SK-N-SH treated with all-trans-retinoic acid at 6 μM for 48 hours (cell line): ENCODE measurements around the gene C14orf119.

Experiments used
- ATAC-seq: fragments of 200-7000 bp; cut with Tn5 transposase; 3 replicates; pipeline ENCODE4 v1.9.1; 2020; ENCODE audit warnings: mild to moderate bottlenecking, moderate library complexity
- ARNTL ChIP-seq: fragments of 450-650 bp; formaldehyde crosslinking; IDR thresholded peaks from 2 replicates; pipeline ENCODE4 v1.5.0; 2020; ENCODE audit warnings: low read depth, mild to moderate bottlenecking, moderate library complexity, borderline replicate concordance
- BACH2 ChIP-seq: fragments of 250-450 bp; sonication (Bioruptor Pico); IDR thresholded peaks from 2 replicates; pipeline ENCODE4 v1.9.0; 2021; ENCODE audit warnings: mild to moderate bottlenecking, borderline replicate concordance
- CSDC2 ChIP-seq: fragments of 250-450 bp; sonication (Bioruptor Pico); IDR thresholded peaks from 2 replicates; pipeline ENCODE4 v1.5.0; 2020; ENCODE audit warnings: mild to moderate bottlenecking, moderate library complexity
- CSRNP3 ChIP-seq: fragments of 250-450 bp; sonication (Bioruptor Pico); IDR thresholded peaks from 2 replicates; pipeline ENCODE4 v1.5.1; 2021; ENCODE audit warnings: mild to moderate bottlenecking, moderate library complexity
- ESRRG ChIP-seq: fragments of 250-450 bp; sonication (Bioruptor Pico); IDR thresholded peaks from 2 replicates; pipeline ENCODE4 v1.6.1; 2021; ENCODE audit warnings: mild to moderate bottlenecking
- GLIS3 ChIP-seq: fragments of 250-450 bp; sonication (Bioruptor Pico); IDR thresholded peaks from 2 replicates; pipeline ENCODE4 v1.5.0; 2020; ENCODE audit warnings: mild to moderate bottlenecking, moderate library complexity
- ISL1 ChIP-seq: fragments of 250-450 bp; sonication (Bioruptor Pico); IDR thresholded peaks from 2 replicates; pipeline ENCODE4 v2.1.2; 2022; ENCODE audit warnings: mild to moderate bottlenecking, moderate library complexity
- OSR1 ChIP-seq: fragments of 250-450 bp; sonication (Bioruptor Pico); IDR thresholded peaks from 2 replicates; pipeline ENCODE4 v1.8.0; 2022; ENCODE audit warnings: moderate library complexity, mild to moderate bottlenecking, inconsistent platforms
- POU6F1 ChIP-seq: fragments of 250-450 bp; sonication (Bioruptor Pico); IDR thresholded peaks from 2 replicates; pipeline ENCODE4 v1.8.0; 2021; ENCODE audit warnings: low read depth, mild to moderate bottlenecking, moderate library complexity, borderline replicate concordance
- PPARA ChIP-seq: fragments of 250-450 bp; sonication (Bioruptor Pico); IDR thresholded peaks from 2 replicates; pipeline ENCODE4 v1.5.0; 2020; ENCODE audit warnings: mild to moderate bottlenecking, borderline replicate concordance
- RARB ChIP-seq: fragments of 250-450 bp; sonication (Bioruptor Pico); IDR thresholded peaks from 2 replicates; pipeline ENCODE4 v1.8.0; 2021; ENCODE audit warnings: mild to moderate bottlenecking, moderate library complexity
- SNAI2 ChIP-seq: fragments of 250-450 bp; sonication (Bioruptor Pico); IDR thresholded peaks from 2 replicates; pipeline ENCODE4 v1.5.0; 2020; ENCODE audit warnings: mild to moderate bottlenecking, moderate library complexity
- TCF4 ChIP-seq: fragments of 250-450 bp; sonication (Bioruptor Pico); IDR thresholded peaks from 2 replicates; pipeline ENCODE4 v1.8.0; 2021; ENCODE audit warnings: mild to moderate bottlenecking, moderate library complexity, borderline replicate concordance
- TOX ChIP-seq: fragments of 250-450 bp; sonication (Bioruptor Pico); IDR thresholded peaks from 2 replicates; pipeline ENCODE4 v1.8.0; 2021; ENCODE audit warnings: mild to moderate bottlenecking, moderate library complexity, borderline replicate concordance
- TSHZ2 ChIP-seq: fragments of 250-450 bp; sonication (Bioruptor Pico); IDR thresholded peaks from 2 replicates; pipeline ENCODE4 v1.5.0; 2020; ENCODE audit warnings: mild to moderate bottlenecking, moderate library complexity
- ZC3H10 ChIP-seq: fragments of 250-450 bp; sonication (Bioruptor Pico); IDR thresholded peaks from 2 replicates; pipeline ENCODE4 v1.5.1; 2021; ENCODE audit warnings: mild to moderate bottlenecking, moderate library complexity
- ZFP3 ChIP-seq: fragments of 250-450 bp; sonication (Bioruptor Pico); IDR thresholded peaks from 2 replicates; pipeline ENCODE4 v1.5.0; 2020; ENCODE audit warnings: mild to moderate bottlenecking, moderate library complexity
- ZFP30 ChIP-seq: fragments of 450-650 bp; formaldehyde crosslinking; IDR thresholded peaks from 2 replicates; pipeline ENCODE4 v1.5.0; 2022; ENCODE audit warnings: mild to moderate bottlenecking, moderate library complexity
- ZNF70 ChIP-seq: fragments of 450-650 bp; formaldehyde crosslinking; IDR thresholded peaks from 2 replicates; pipeline ENCODE4 v1.5.0; 2020; ENCODE audit warnings: mild to moderate bottlenecking, moderate library complexity

Gene C14orf119

GRCh38 chr14:23125011-23125410, 29.7 kb downstream of the C14orf119 start:
- ATAC-seq, result no peak
- no peak for TF ChIP-seq ZFP3 (CRISPR knock-in tag)
- no peak for TF ChIP-seq POU6F1
- no peak for TF ChIP-seq ISL1 (CRISPR knock-in tag)
- TF ChIP-seq ESRRG (CRISPR knock-in tag), result no peak
- no peak for TF ChIP-seq ARNTL (CRISPR knock-in tag)

GRCh38 chr14:23125933-23126524, 30.7 kb downstream of the C14orf119 start:
- no peak for ATAC-seq
- no peak for TF ChIP-seq TSHZ2 (CRISPR knock-in tag)
- TF ChIP-seq ZNF70 (CRISPR knock-in tag), result no peak
- no peak for TF ChIP-seq ESRRG (CRISPR knock-in tag)
- TF ChIP-seq SNAI2 (CRISPR knock-in tag), result no peak
- TF ChIP-seq TCF4, result no peak
- TF ChIP-seq CSDC2, result no peak

- no peak for ATAC-seq
- TF ChIP-seq RARB (CRISPR knock-in tag) (no peak), PPARA (no peak), ZFP30 (CRISPR knock-in tag) (no peak), OSR1 (no peak), ZC3H10 (CRISPR knock-in tag) (no peak)
These were observed 31.4 kb downstream of the C14orf119 start for GRCh38 chr14:23126548-23127278.

- ATAC-seq, result no peak
- TF ChIP-seq ZFP3 (CRISPR knock-in tag) (no peak), ZC3H10 (CRISPR knock-in tag) (no peak), SNAI2 (CRISPR knock-in tag) (no peak), TCF4 (no peak)
These were observed 32.6 kb downstream of the C14orf119 start for GRCh38 chr14:23127861-23128260.

GRCh38 chr14:23128969-23129758, 33.9 kb downstream of the C14orf119 start:
- TF ChIP-seq PPARA (no peak), CSRNP3 (CRISPR knock-in tag) (no peak), ZC3H10 (CRISPR knock-in tag) (no peak), ESRRG (CRISPR knock-in tag) (no peak), TOX (CRISPR knock-in tag) (no peak), BACH2 (no peak), GLIS3 (CRISPR knock-in tag) (no peak), CSDC2 (no peak), ZNF70 (CRISPR knock-in tag) (no peak), POU6F1 (no peak), TSHZ2 (CRISPR knock-in tag) (no peak), RARB (CRISPR knock-in tag) (no peak), ZFP30 (CRISPR knock-in tag) (no peak), ZFP3 (CRISPR knock-in tag) (no peak)

More at GRCh38 chr14:23128969-23129758, 33.9 kb downstream of the C14orf119 start:
- ATAC-seq, result no peak
